Keratinocyte (primary cell): ENCODE data around the gene GLTP.

Experiments
- CTCF ChIP-seq, 3 experiments: IDR thresholded peaks in 1 of 3; conservative IDR thresholded peaks in 1 of 3; optimal IDR thresholded peaks in 1 of 3; 2 replicates in 2 of 3; 3 replicates in 1 of 3; pipeline versions ENCODE3 to v1.5.1; 2011; ENCODE audit warnings: low read length in 3 of 3, mild to moderate bottlenecking in 3 of 3, moderate library complexity in 2 of 3, control low read depth in 1 of 3, inconsistent platforms in 1 of 3; ENCODE audit not compliant: insufficient read depth in 2 of 3; ENCODE audit errors: extremely low read depth in 1 of 3
- EZH2 ChIP-seq: IDR thresholded peaks from one replicate; pipeline ENCODE4 v1.6.1; 2012; ENCODE audit warnings: inconsistent platforms, mild to moderate bottlenecking, low read length, moderate library complexity

GRCh38 chr12:109821968-109822367 lies 58.4 kb downstream of the GLTP start:
- TF ChIP-seq CTCF (optimal IDR thresholded peaks at IDR 0.05 in 1 of 3, IDR thresholded peaks at IDR 0.05 in 1 of 3, conservative IDR thresholded peaks at IDR 0.05 in 1 of 3; ENCODE audit: extremely low read depth in 1 of 3, insufficient read depth in 2 of 3, low read length in 3 of 3) (no peak), EZH2 (no peak)
